Heart left ventricle (tissue), 16 donors: ENCODE results near the gene PDCD1LG2. TPM values are rescaled to one million over a fixed set of nuclear protein-coding genes. Genes with fewer than 3 reads are reported as not detected.
A peak's percentile ranks its signal among the peaks of the same experiment; 100 is the strongest.
"Not testable (repeated sequence)": the region's sequence is repeated elsewhere in the genome, so short reads cannot be mapped to it uniquely, and the experiment has no call there.

Source experiments
- ATAC-seq, 4 donors: fragments of 200-7000 bp; cut with Tn5 transposase; one replicate each; pipeline ENCODE4 v1.9.1; 2020 to 2022; ENCODE audit warnings: moderate library complexity in 4 of 4, mild to moderate bottlenecking in 3 of 4, moderate number of reproducible peaks in 1 of 4
- DNase-seq, 5 donors: peaks; one replicate each; pipeline ENCODE4 v3.0.0-alpha.2; 2020
- H3K27ac ChIP-seq, 12 donors: fragments of 200-600 bp; sonication (generic) in 4 of 12; one replicate each; pipeline versions ENCODE4 v1.5.0 to v1.8.0; 2016 to 2022; ENCODE audit warnings: mild to moderate bottlenecking in 2 of 12
- H3K27me3 ChIP-seq, 9 donors: fragments of 200-600 bp; sonication (generic) in 2 of 9; one replicate each; pipeline versions ENCODE4 v1.5.1 to v1.8.0; 2016 to 2022; ENCODE audit warnings: mild to moderate bottlenecking in 3 of 9
- H3K36me3 ChIP-seq, 9 donors: fragments of 200-600 bp; sonication (generic) in 2 of 9; one replicate each; pipeline versions ENCODE4 v1.5.0 to v1.8.0; 2018 to 2022; ENCODE audit warnings: mild to moderate bottlenecking in 2 of 9
- H3K4me1 ChIP-seq, 12 donors: fragments of 200-600 bp; sonication (generic) in 4 of 12; one replicate each; pipeline versions ENCODE4 v1.5.0 to v1.8.0; 2016 to 2022; ENCODE audit warnings: mild to moderate bottlenecking in 3 of 12
- H3K4me3 ChIP-seq, 12 donors: fragments of 200-600 bp; sonication (generic) in 4 of 12; one replicate each; pipeline versions ENCODE4 v1.5.0 to v1.8.0; 2017 to 2022; ENCODE audit warnings: mild to moderate bottlenecking in 9 of 12, moderate library complexity in 4 of 12
- H3K9me3 ChIP-seq, 12 donors: fragments of 200-600 bp; sonication (generic) in 4 of 12; one replicate each; pipeline versions ENCODE4 v1.5.0 to v1.8.0; 2016 to 2022; ENCODE audit warnings: mild to moderate bottlenecking in 1 of 12
- CTCF ChIP-seq, 12 donors: fragments of 200-600 bp; sonication (generic) in 4 of 12; IDR thresholded peaks; one replicate each; pipeline versions ENCODE4 v1.5.0 to v1.8.0; 2018 to 2022; ENCODE audit warnings: antibody characterized with exemption in 12 of 12, mild to moderate bottlenecking in 5 of 12
- POLR2A ChIP-seq, 2 donors: fragments of 450-650 bp; IDR thresholded peaks; one replicate each; pipeline ENCODE4 v1.6.1; 2017; ENCODE audit warnings: antibody characterized with exemption in 2 of 2, mild to moderate bottlenecking in 2 of 2, moderate library complexity in 2 of 2
- WGBS, 4 donors: extraction: QIAGEN DNeasy Blood & Tissue Kit in 2 of 4; methylation state at CpG; one replicate each; pipeline versions ENCODE4 v1.1.5 to v1.1.7; 2013 to 2018; 5-methylcytosine and 5-hydroxymethylcytosine counted together
- intact Hi-C, 10 donors: fragments of 100-400 bp; cut with DNase I; formaldehyde crosslinking; loops; one replicate each; pipeline versions ENCODE4 v1.11.1 to v1.14.2; 2022
- polyA plus RNA-seq, 2 donors: library from polyadenylated mRNA; stranded (reverse); fragments of 200-250 nt; gene quantifications; one replicate each; pipeline ENCODE4 v1.2.3, GENCODE V29; 2013
- total RNA-seq, 9 donors: library from RNA; depleted of rRNA in 2 of 9; stranded (reverse); fragments of >200 nt in 2 of 9; fragmentation: NEBNext Ultra II Directional in 3 of 9; extraction: Animal tissue kit (Norgen Biotek cat#: 25700) in 3 of 9; gene quantifications; one replicate each; pipeline versions ENCODE4 v1.1.0 to v1.2.4, GENCODE V29; 2016 to 2023
- donor health status: ischemic (EF 13 %, LVEDD 7.1; RV severe dilation, severe dysfunction).
- donor health status: healthy with polysubstance abuse.
- donor health status: DM: no; HTN: yes; CAD: no.
- donor health status: DM: no; HTN: no; CAD: no.
- donor health status: ischemic (EF 25% LVEDD 6.9; RV normal size, moderate dysfunction).
- donor health status: ischemic (EF 25% LVEDD 5.7; RV mildly dilated, moderate dysfunction).
- donor health status: healthy.
- donor health status: DM: yes; HTN: yes; CAD: no.
- donor health status: ischemic (EF 35%, LVEDD 5.7; RV mildly dilated, moderate dysfunction).
- donor health status: nonischemic (EF 11% LVEDD 7.7; RV severe dilation, severe dysfunction).
- donor health status: DM: yes; HTN: yes; CAD: no.
- donor health status: PGD.
- donor health status: ischemic (EF 29% LVEDD 5.4; RV normal size, mild dysfunction).
- donor health status: nonischemic (EF 23%, LVEDD 6.1; RV moderate dilation, normal function).

The PDCD1LG2 gene
- total and polyA plus RNA-seq, 11 donors = 0.53 to 10.5 (median 1.1) TPM

GRCh38 chr9:5580650-5581049 is 70.3 kb downstream of the PDCD1LG2 start:
- no peaks in the 10 kb centered on the region for H3K36me3 ChIP-seq
- ATAC-seq (no peak), DNase-seq (no peak)
- no peak for TF ChIP-seq POLR2A (IDR thresholded peaks at IDR 0.05)
- no peak for TF ChIP-seq CTCF (IDR thresholded peaks at IDR 0.05)
- 76 to 94% (median 88%) methylated on average over 3 of the region's 3 CpGs for WGBS, 4 donors
- no peaks in the 10 kb centered on the region for H3K9me3 ChIP-seq
- H3K27ac ChIP-seq = no peak overlapping the region
- no peaks in the 10 kb centered on the region for H3K27me3 ChIP-seq
- H3K4me3 ChIP-seq = no peak overlapping the region
- H3K4me1 ChIP-seq = peaks cover 0 to 26% (median 14%) of the 10 kb centered on the region in 12 donors
- intact Hi-C loops = loop anchor here in 2 of 10 donors (5.0 to 10.0 kb wide), 2 partner anchors 78 to 236 kb away; no protein-coding TSS in a partner anchor

GRCh38 chr9:5581706-5582105 is 71.4 kb downstream of the PDCD1LG2 start:
- H3K4me1 ChIP-seq = peaks cover 0 to 26% (median 18%) of the 10 kb centered on the region in 12 donors
- ATAC-seq, H3K27me3 ChIP-seq, H3K36me3 ChIP-seq, H3K4me3 ChIP-seq, H3K9me3 ChIP-seq, H3K27ac ChIP-seq, DNase-seq: not testable (repeated sequence)
- WGBS, 4 donors = 94 to 98% (median 97%) methylated on average over 2 of the region's 2 CpGs
- intact Hi-C loops = loop anchor here in 2 of 10 donors (5.0 to 10.0 kb wide), 2 partner anchors 79 to 237 kb away; no protein-coding TSS in a partner anchor

GRCh38 chr9:5582835-5583195 is 72.5 kb downstream of the PDCD1LG2 start:
- peak overlapping the region in 3 of 12 donors; percentile 21 to 45 (median 23) for H3K27ac ChIP-seq
- peak in 3 of 5 donors; percentile 32 to 45 (median 36) for DNase-seq

GRCh38 chr9:5586391-5586802 is 76.1 kb downstream of the PDCD1LG2 start:
- no peak overlapping the region for H3K27ac ChIP-seq
- ATAC-seq (no peak), DNase-seq (no peak)
- no peaks in the 10 kb centered on the region for H3K27me3 ChIP-seq
- H3K4me3 ChIP-seq = no peak overlapping the region
- H3K9me3 ChIP-seq = no peaks in the 10 kb centered on the region
- TF ChIP-seq CTCF (IDR thresholded peaks at IDR 0.05) = no peak
- TF ChIP-seq POLR2A (IDR thresholded peaks at IDR 0.05) = no peak
- intact Hi-C loops = loop anchor here in 5 of 10 donors (5.0 to 10.0 kb wide), 4 partner anchors 74 to 399 kb away; partner anchors contain the start of genes CD274 (in 2 of the 5), INSL6 (in 1 of the 5) and PDCD1LG2 (in 1 of the 5)
- H3K36me3 ChIP-seq = no peaks in the 10 kb centered on the region
- peaks cover 0 to 23% (median 9%) of the 10 kb centered on the region in 12 donors for H3K4me1 ChIP-seq

More at GRCh38 chr9:5582835-5583195, 72.5 kb downstream of the PDCD1LG2 start:
- TF ChIP-seq CTCF (IDR thresholded peaks at IDR 0.05) (no peak), POLR2A (IDR thresholded peaks at IDR 0.05) (no peak)
- ATAC-seq = peak; percentile 47 to 83 (median 69)
- intact Hi-C loops = loop anchor here in 2 of 10 donors (5.0 to 10.0 kb wide), 2 partner anchors 81 to 238 kb away; no protein-coding TSS in a partner anchor
- H3K27me3 ChIP-seq = no peaks in the 10 kb centered on the region
- 18 to 30% (median 23%) methylated on average over 2 of the region's 2 CpGs for WGBS, 4 donors
- H3K9me3 ChIP-seq = no peaks in the 10 kb centered on the region
- H3K4me3 ChIP-seq = no peak overlapping the region
- no peaks in the 10 kb centered on the region for H3K36me3 ChIP-seq
- peaks cover 0 to 23% (median 14%) of the 10 kb centered on the region in 12 donors for H3K4me1 ChIP-seq
